ENCODE measurements around the gene TIPIN.

DNA sequence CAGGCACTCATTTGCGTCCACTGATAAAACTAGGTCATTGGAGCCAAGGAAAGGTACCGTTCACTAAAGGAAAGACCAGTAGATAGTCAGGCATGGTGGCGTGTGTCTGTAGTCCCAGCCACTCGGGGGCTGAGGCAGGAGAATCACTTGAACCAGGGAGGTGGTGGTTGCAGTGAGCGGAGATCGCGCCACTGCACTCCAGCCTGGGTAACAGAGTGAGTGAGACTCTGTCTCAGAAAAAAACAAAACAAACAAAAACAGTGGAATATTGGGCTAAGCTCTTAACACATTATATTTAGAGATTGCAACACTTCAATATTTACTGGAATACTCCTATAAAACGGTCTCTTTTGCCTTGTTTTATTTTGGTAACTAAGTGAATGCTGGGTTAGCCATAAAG, 47.6 kb upstream of the TIPIN start:
- TF ChIP-seq, protein P1, sequence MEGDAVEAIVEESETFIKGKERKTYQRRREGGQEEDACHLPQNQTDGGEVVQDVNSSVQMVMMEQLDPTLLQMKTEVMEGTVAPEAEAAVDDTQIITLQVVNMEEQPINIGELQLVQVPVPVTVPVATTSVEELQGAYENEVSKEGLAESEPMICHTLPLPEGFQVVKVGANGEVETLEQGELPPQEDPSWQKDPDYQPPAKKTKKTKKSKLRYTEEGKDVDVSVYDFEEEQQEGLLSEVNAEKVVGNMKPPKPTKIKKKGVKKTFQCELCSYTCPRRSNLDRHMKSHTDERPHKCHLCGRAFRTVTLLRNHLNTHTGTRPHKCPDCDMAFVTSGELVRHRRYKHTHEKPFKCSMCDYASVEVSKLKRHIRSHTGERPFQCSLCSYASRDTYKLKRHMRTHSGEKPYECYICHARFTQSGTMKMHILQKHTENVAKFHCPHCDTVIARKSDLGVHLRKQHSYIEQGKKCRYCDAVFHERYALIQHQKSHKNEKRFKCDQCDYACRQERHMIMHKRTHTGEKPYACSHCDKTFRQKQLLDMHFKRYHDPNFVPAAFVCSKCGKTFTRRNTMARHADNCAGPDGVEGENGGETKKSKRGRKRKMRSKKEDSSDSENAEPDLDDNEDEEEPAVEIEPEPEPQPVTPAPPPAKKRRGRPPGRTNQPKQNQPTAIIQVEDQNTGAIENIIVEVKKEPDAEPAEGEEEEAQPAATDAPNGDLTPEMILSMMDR (IDR thresholded peaks at IDR 0.05): no peak
- TF ChIP-seq POLR2A (IDR thresholded peaks at IDR 0.05) (no peak), EP300 (IDR thresholded peaks at IDR 0.05) (no peak)
